CD14-positive monocyte (primary cell): ENCODE measurements around the gene PISD. TPM values are rescaled to one million over a fixed set of nuclear protein-coding genes. Genes with fewer than 3 reads are reported as not detected.

Experiments
- DNase-seq, 3 donors: peaks; one replicate each; pipeline ENCODE4 v3.0.0-alpha.2; 2011 to 2022
- H2AFZ ChIP-seq: 2 replicates; pipeline ENCODE4 v1.6.0; 2012; ENCODE audit warnings: mild to moderate bottlenecking, low read depth, low read length, inconsistent platforms; ENCODE audit not compliant: insufficient read depth, poor library complexity, severe bottlenecking
- H3K27ac ChIP-seq, 2 donors: 1 replicate in 1 of 2; 2 replicates in 1 of 2; pipeline ENCODE4 v1.5.1; 2012 to 2013; ENCODE audit warnings: low read length in 2 of 2, control low read depth in 1 of 2, inconsistent platforms in 1 of 2, low read depth in 1 of 2, mild to moderate bottlenecking in 1 of 2
- H3K27me3 ChIP-seq, 2 donors: one replicate each; pipeline versions ENCODE4 v1.6.0 to v1.6.1; 2011 to 2013; ENCODE audit warnings: low read length in 2 of 2; ENCODE audit not compliant: control insufficient read depth in 2 of 2, insufficient read depth in 2 of 2
- H3K36me3 ChIP-seq, 2 donors: replicated peaks in 1 of 2; 1 replicate in 1 of 2; 2 replicates in 1 of 2; pipeline versions ENCODE4 v1.5.1 to v1.6.1; 2012 to 2013; ENCODE audit warnings: low read length in 2 of 2, control low read depth in 1 of 2, inconsistent platforms in 1 of 2, mild to moderate bottlenecking in 1 of 2; ENCODE audit not compliant: insufficient read depth in 2 of 2, control insufficient read depth in 1 of 2
- H3K4me1 ChIP-seq, 2 donors: 1 replicate in 1 of 2; 2 replicates in 1 of 2; pipeline versions ENCODE4 v1.5.1 to v1.6.1; 2012 to 2013; ENCODE audit warnings: low read length in 2 of 2, control low read depth in 1 of 2, inconsistent platforms in 1 of 2, mild to moderate bottlenecking in 1 of 2, moderate library complexity in 1 of 2; ENCODE audit not compliant: insufficient read depth in 2 of 2, control insufficient read depth in 1 of 2
- H3K4me2 ChIP-seq: replicated peaks from 2 replicates; pipeline ENCODE3; 2012; ENCODE audit warnings: low read length, moderate library complexity, mild to moderate bottlenecking; ENCODE audit not compliant: poor library complexity, severe bottlenecking; ENCODE audit errors: extremely low read depth
- H3K4me3 ChIP-seq, 3 experiments: fragments of 200-600 bp in 1 of 3; sonication (generic) in 1 of 3; replicated peaks in 1 of 3; 1 replicate in 2 of 3; 2 replicates in 1 of 3; pipeline ENCODE4 v1.5.1; 2011 to 2013; ENCODE audit warnings: low read length in 3 of 3, mild to moderate bottlenecking in 3 of 3, control low read depth in 2 of 3, low read depth in 2 of 3, inconsistent platforms in 1 of 3, moderate library complexity in 1 of 3
- H3K79me2 ChIP-seq: 2 replicates; pipeline ENCODE4 v1.6.0; 2012; ENCODE audit warnings: mild to moderate bottlenecking, control low read depth, inconsistent platforms, low read length, moderate library complexity; ENCODE audit not compliant: insufficient read depth
- H3K9ac ChIP-seq: 2 replicates; pipeline ENCODE4 v1.6.0; 2017; ENCODE audit warnings: low read length, mild to moderate bottlenecking; ENCODE audit not compliant: insufficient read depth, poor library complexity, severe bottlenecking
- H3K9me3 ChIP-seq, 2 donors: replicated peaks in 1 of 2; 1 replicate in 1 of 2; 2 replicates in 1 of 2; pipeline versions ENCODE4 v1.5.1 to v1.6.1; 2012 to 2013; ENCODE audit warnings: low read length in 2 of 2, control low read depth in 1 of 2; ENCODE audit not compliant: control insufficient read depth in 1 of 2, insufficient read depth in 1 of 2
- H4K20me1 ChIP-seq: 2 replicates; pipeline ENCODE4 v1.6.0; 2012; ENCODE audit warnings: mild to moderate bottlenecking, low read length, control low read depth, moderate library complexity; ENCODE audit not compliant: insufficient read depth
- H3K27ac Mint-ChIP-seq, 7 donors: one replicate each; pipeline ENCODE4 v1.8.0; 2020; ENCODE audit warnings: mild to moderate bottlenecking in 7 of 7, mixed read lengths in 7 of 7, moderate library complexity in 6 of 7, inconsistent platforms in 2 of 7
- H3K27me3 Mint-ChIP-seq, 3 donors: one replicate each; pipeline ENCODE4 v1.8.0; 2021 to 2022; ENCODE audit warnings: low read depth in 3 of 3, mild to moderate bottlenecking in 3 of 3, mixed read lengths in 3 of 3, moderate library complexity in 3 of 3, inconsistent platforms in 1 of 3
- H3K36me3 Mint-ChIP-seq, 2 donors: one replicate each; pipeline ENCODE4 v1.8.0; 2020; ENCODE audit warnings: mixed read lengths in 2 of 2, inconsistent platforms in 1 of 2, mild to moderate bottlenecking in 1 of 2
- H3K4me1 Mint-ChIP-seq: one replicate; pipeline ENCODE4 v1.8.0; 2020; ENCODE audit warnings: mild to moderate bottlenecking, mixed read lengths
- H3K4me3 Mint-ChIP-seq, 2 donors: one replicate each; pipeline ENCODE4 v1.8.0; 2020; ENCODE audit warnings: mild to moderate bottlenecking in 2 of 2, mixed read lengths in 2 of 2, moderate library complexity in 1 of 2
- H3K9me3 Mint-ChIP-seq, 7 donors: one replicate each; pipeline ENCODE4 v1.8.0; 2020 to 2022; ENCODE audit warnings: mixed read lengths in 7 of 7, mild to moderate bottlenecking in 6 of 7, moderate library complexity in 6 of 7, inconsistent platforms in 2 of 7
- CTCF ChIP-seq: fragments of 200-600 bp; IDR thresholded peaks from one replicate; pipeline ENCODE4 v1.8.0; 2022; ENCODE audit warnings: antibody characterized with exemption, mild to moderate bottlenecking
- WGBS: methylation state at CpG from one replicate; pipeline ENCODE4 v1.1.5; 2013; ENCODE audit warnings: missing lambda C conversion rate; ENCODE audit not compliant: insufficient coverage; 5-methylcytosine and 5-hydroxymethylcytosine counted together
- intact Hi-C, 2 donors: fragments of 100-400 bp; cut with micrococcal nuclease; formaldehyde crosslinking; loops; one replicate each; pipeline versions ENCODE4 v1.15.0 to v1.15.1; 2023
- polyA plus RNA-seq, 3 donors: library from polyadenylated mRNA; depleted of rRNA in 1 of 3; unstranded in 2 of 3; stranded (reverse) in 1 of 3; fragments of 300-500 nt in 2 of 3; fragments of >200 nt in 1 of 3; fragmentation: Illumina TruSeq in 2 of 3; gene quantifications; 1 replicate in 2 of 3; 2 replicates in 1 of 3; pipeline ENCODE4 v1.2.3, GENCODE V29; 2012 to 2021

The PISD gene
- polyA plus RNA-seq, 3 donors, result 38.1 to 112 (median 45.3) TPM

GRCh38 chr22:31626427-31627150, 35.4 kb downstream of the PISD start:
- H3K27me3 Mint-ChIP-seq, result no peaks in the 10 kb centered on the region
- H3K4me2 ChIP-seq, result no peak overlapping the region
- H4K20me1 ChIP-seq, result peaks cover 100% of the 10 kb centered on the region
- peaks cover 25% of the 10 kb centered on the region for H3K4me1 Mint-ChIP-seq
- no peak overlapping the region for H2AFZ ChIP-seq
- no peak for TF ChIP-seq CTCF
- H3K4me3 Mint-ChIP-seq, result no peak overlapping the region
- H3K79me2 ChIP-seq, result peaks cover 100% of the 10 kb centered on the region
- no peaks in the 10 kb centered on the region for H3K27me3 ChIP-seq
- H3K9ac ChIP-seq, result no peak overlapping the region
- peak overlapping the region in 1 of 2 donors; percentile 75 for H3K27ac ChIP-seq
- DNase-seq, result no peak
- H3K36me3 ChIP-seq, result peaks cover 72 to 84% of the 10 kb centered on the region in 2 donors
- peaks cover 46 to 74% of the 10 kb centered on the region in 2 donors for H3K36me3 Mint-ChIP-seq
- H3K9me3 Mint-ChIP-seq, result no peaks in the 10 kb centered on the region
- H3K4me3 ChIP-seq, result no peak overlapping the region
- no peaks in the 10 kb centered on the region for H3K9me3 ChIP-seq
- intact Hi-C loops, result no loop called here
- H3K4me1 ChIP-seq, result peaks cover 20 to 26% of the 10 kb centered on the region in 2 donors
- H3K27ac Mint-ChIP-seq, result peak overlapping the region; percentile 24 to 82 (median 74)
- 98% methylated on average over 12 of the region's 15 CpGs for WGBS

GRCh38 chr22:31625661-31626426, 36.2 kb downstream of the PISD start:
- peak overlapping the region in 4 of 7 donors; percentile 24 to 46 (median 39) for H3K27ac Mint-ChIP-seq

More at GRCh38 chr22:31625661-31626426, 36.2 kb downstream of the PISD start:
- peaks cover 17% of the 10 kb centered on the region for H3K4me1 Mint-ChIP-seq
- no peaks in the 10 kb centered on the region for H3K27me3 Mint-ChIP-seq
- no peaks in the 10 kb centered on the region for H3K9me3 ChIP-seq
- peaks cover 12 to 19% of the 10 kb centered on the region in 2 donors for H3K4me1 ChIP-seq
- intact Hi-C loops, result no loop called here
- H3K36me3 Mint-ChIP-seq, result peaks cover 49 to 78% of the 10 kb centered on the region in 2 donors
- peaks cover 100% of the 10 kb centered on the region for H4K20me1 ChIP-seq
- TF ChIP-seq CTCF, result no peak
- DNase-seq, result no peak
- peak overlapping the region in 1 of 2 donors; percentile 58 for H3K27ac ChIP-seq
- H3K79me2 ChIP-seq, result peaks cover 100% of the 10 kb centered on the region
- no peak overlapping the region for H3K9ac ChIP-seq
- H3K9me3 Mint-ChIP-seq, result no peaks in the 10 kb centered on the region
- H2AFZ ChIP-seq, result no peak overlapping the region
- 96% methylated on average over 29 of the region's 31 CpGs for WGBS
- no peak overlapping the region for H3K4me3 ChIP-seq
- H3K36me3 ChIP-seq, result peaks cover 79 to 88% of the 10 kb centered on the region in 2 donors
- no peaks in the 10 kb centered on the region for H3K27me3 ChIP-seq
- no peak overlapping the region for H3K4me3 Mint-ChIP-seq
- no peak overlapping the region for H3K4me2 ChIP-seq
